NCI-H1694 treated with DMSO at 0.1 percent for 48 hours (cell line): ENCODE data around the gene ARHGAP25.
A peak's percentile ranks its signal among the peaks of the same experiment; 100 is the strongest.

Experiments
- DNase-seq: peaks from one replicate; lab custom pipeline; 2025; lab: John Stamatoyannopoulos, UW

Gene ARHGAP25

GRCh38 chr2:68744366-68744912, 9.8 kb downstream of the ARHGAP25 start:
- no peak for DNase-seq

GRCh38 chr2:68745006-68745405, 10.4 kb downstream of the ARHGAP25 start:
- no peak for DNase-seq

- no peak for DNase-seq
These were observed 11.8 kb downstream of the ARHGAP25 start for GRCh38 chr2:68746408-68746807.

GRCh38 chr2:68747413-68747812, 12.8 kb downstream of the ARHGAP25 start:
- DNase-seq = no peak

GRCh38 chr2:68747900-68748299, 13.3 kb downstream of the ARHGAP25 start:
- no peak for DNase-seq

GRCh38 chr2:68748568-68748967, 14.0 kb downstream of the ARHGAP25 start:
- no peak for DNase-seq

GRCh38 chr2:68749345-68749744, 14.7 kb downstream of the ARHGAP25 start:
- no peak for DNase-seq

- DNase-seq = no peak
These were observed 16.2 kb downstream of the ARHGAP25 start for GRCh38 chr2:68750592-68751396.

- peak; percentile 73 for DNase-seq
These were observed 17.1 kb downstream of the ARHGAP25 start for GRCh38 chr2:68751397-68752339.

GRCh38 chr2:68753318-68753717, 18.7 kb downstream of the ARHGAP25 start:
- DNase-seq = no peak

- no peak for DNase-seq
These were observed 20.5 kb downstream of the ARHGAP25 start for GRCh38 chr2:68755071-68755470.

- no peak for DNase-seq
These were observed 21.6 kb downstream of the ARHGAP25 start for GRCh38 chr2:68756178-68756577.

GRCh38 chr2:68757081-68757480, 22.5 kb downstream of the ARHGAP25 start:
- no peak for DNase-seq

- DNase-seq = no peak
These were observed 27.5 kb downstream of the ARHGAP25 start for GRCh38 chr2:68762100-68762499.

GRCh38 chr2:68762665-68763064, 28.1 kb downstream of the ARHGAP25 start:
- DNase-seq = peak; percentile 6

GRCh38 chr2:68764041-68764805, 29.6 kb downstream of the ARHGAP25 start:
- no peak for DNase-seq

- DNase-seq = no peak
These were observed 30.2 kb downstream of the ARHGAP25 start for GRCh38 chr2:68764806-68765311.

- DNase-seq = no peak
These were observed 31.2 kb downstream of the ARHGAP25 start for GRCh38 chr2:68765739-68766375.

- no peak for DNase-seq
These were observed 31.8 kb downstream of the ARHGAP25 start for GRCh38 chr2:68766376-68766845.

- DNase-seq = no peak
These were observed 32.7 kb downstream of the ARHGAP25 start for GRCh38 chr2:68767031-68767961.
